Tibial nerve (tissue), 3 donors: Measurements from ENCODE around the gene STAC.

Experiments
- CTCF ChIP-seq, 5 experiments: fragments of 200-600 bp in 3 of 5; fragments of 450-650 bp in 2 of 5; sonication (generic) in 3 of 5; IDR thresholded peaks; one replicate each; pipeline ENCODE4 v1.5.1; 2016 to 2019; ENCODE audit warnings: antibody characterized with exemption in 5 of 5, mild to moderate bottlenecking in 3 of 5, moderate library complexity in 2 of 5
- POLR2A ChIP-seq, 2 donors: fragments of 450-650 bp; IDR thresholded peaks; one replicate each; pipeline ENCODE4 v1.6.1; 2017; ENCODE audit warnings: antibody characterized with exemption in 2 of 2, mild to moderate bottlenecking in 2 of 2, moderate library complexity in 2 of 2

GRCh38 chr3:36443028-36443686 lies 62.9 kb downstream of the STAC start:
- TF ChIP-seq CTCF (IDR thresholded peaks at IDR 0.05) (no peak), POLR2A (IDR thresholded peaks at IDR 0.05) (no peak)
